Purkinje cell (primary cell): ENCODE measurements around the gene KIZ. TPM values are rescaled to one million over a fixed set of nuclear protein-coding genes. Genes with fewer than 3 reads are reported as not detected.

ENCODE experiments used
- polyA plus RNA-seq: library from polyadenylated mRNA; unstranded; fragments of >200 nt; fragmentation: Nextera tagmentation; gene quantifications from 2 replicates; pipeline ENCODE4 v1.2.1, GENCODE V29; 2014

The KIZ gene
- 46.0 and 61.0 TPM in 2 replicates for polyA plus RNA-seq

GRCh38 chr20:21125849-21126580, at the start of gene KIZ:
KIZ (plus strand) TSS chr20:21126082; CDS start chr20:21126116, 34 bp downstream.

GRCh38 chr20:21106171-21107017, 19.5 kb upstream of the KIZ start, which contains the start of gene LINC00237:
LINC00237 (minus strand) TSS chr20:21106358.

Other genes with a start within 250 kb of the KIZ start
- not detected in 2 replicates for gene LINC00237, start 19.7 kb upstream of the KIZ start, polyA plus RNA-seq
- gene XRN2, start 177.2 kb downstream of the KIZ start, polyA plus RNA-seq, result 12.2 and 13.4 TPM in 2 replicates